WTC11 (cell line): Measurements from ENCODE around the gene ZACN.

ENCODE experiments used
- CTCF ChIP-seq: fragments of 200-600 bp; IDR thresholded peaks from 2 replicates; pipeline ENCODE4 v1.8.0; 2022; ENCODE audit warnings: antibody characterized with exemption
- ESRRA ChIP-seq: sonication (generic); formaldehyde crosslinking; IDR thresholded peaks from 2 replicates; pipeline ENCODE4 v1.8.1; 2022; ENCODE audit warnings: mild to moderate bottlenecking, missing genetic modification reagents, borderline replicate concordance
- FOXK1 ChIP-seq: sonication (generic); formaldehyde crosslinking; IDR thresholded peaks from 2 replicates; pipeline ENCODE4 v1.8.0; 2022; ENCODE audit warnings: mild to moderate bottlenecking, moderate library complexity, missing genetic modification reagents
- SP1 ChIP-seq: sonication (generic); formaldehyde crosslinking; conservative IDR thresholded peaks from 2 replicates; pipeline ENCODE4 v1.8.1; 2022; ENCODE audit warnings: missing genetic modification reagents
- USF1 ChIP-seq: sonication (generic); formaldehyde crosslinking; IDR thresholded peaks from 2 replicates; pipeline ENCODE4 v1.8.0; 2022; ENCODE audit warnings: mild to moderate bottlenecking, missing genetic modification reagents
- USF2 ChIP-seq: sonication (generic); formaldehyde crosslinking; IDR thresholded peaks from 2 replicates; pipeline ENCODE4 v1.8.1; 2023; ENCODE audit warnings: mild to moderate bottlenecking, missing genetic modification reagents, moderate library complexity
- ZBTB21 ChIP-seq: sonication (generic); formaldehyde crosslinking; IDR thresholded peaks from 2 replicates; pipeline ENCODE4 v1.8.1; 2023; ENCODE audit warnings: mild to moderate bottlenecking, missing genetic modification reagents, borderline replicate concordance
- ZNF416 ChIP-seq: fragments of 250-450 bp; sonication (Bioruptor Pico); IDR thresholded peaks from 2 replicates; pipeline ENCODE4 v1.9.0; 2021; ENCODE audit warnings: mild to moderate bottlenecking, inconsistent platforms

- TF ChIP-seq CTCF (no peak), USF2 (CRISPR knock-in tag) (no peak), USF1 (CRISPR knock-in tag) (no peak), ESRRA (CRISPR knock-in tag) (no peak), ZBTB21 (CRISPR knock-in tag) (no peak), FOXK1 (CRISPR knock-in tag) (no peak), ZNF416 (CRISPR knock-in tag) (no peak), SP1 (CRISPR knock-in tag) (no peak)
These were observed 13.2 kb upstream of the ZACN start for GRCh38 chr17:76065775-76066174.
